Measurements from ENCODE around the gene RPUSD1.

DNA sequence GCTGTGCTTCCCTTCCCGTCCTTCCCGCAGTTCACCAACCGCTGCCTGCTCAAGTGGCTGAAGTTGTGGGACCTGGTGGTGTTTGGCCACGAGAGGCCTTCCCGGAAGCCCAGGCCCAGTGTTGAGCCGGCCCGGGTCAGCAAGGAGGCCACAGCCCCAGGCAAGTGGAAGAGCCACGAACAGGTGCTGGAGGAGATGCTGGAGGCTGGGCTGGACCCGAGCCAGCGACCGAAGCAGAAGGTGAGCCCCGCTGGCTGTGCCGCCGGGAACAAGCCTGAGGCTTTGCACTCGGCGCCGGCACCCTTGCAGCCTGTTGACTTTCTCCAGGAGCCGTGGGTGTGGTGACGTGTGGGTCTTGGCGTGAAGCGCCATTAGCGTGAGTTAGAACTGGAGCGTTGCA, 3.0 kb upstream of the RPUSD1 start:
- TF ChIP-seq, protein P1, sequence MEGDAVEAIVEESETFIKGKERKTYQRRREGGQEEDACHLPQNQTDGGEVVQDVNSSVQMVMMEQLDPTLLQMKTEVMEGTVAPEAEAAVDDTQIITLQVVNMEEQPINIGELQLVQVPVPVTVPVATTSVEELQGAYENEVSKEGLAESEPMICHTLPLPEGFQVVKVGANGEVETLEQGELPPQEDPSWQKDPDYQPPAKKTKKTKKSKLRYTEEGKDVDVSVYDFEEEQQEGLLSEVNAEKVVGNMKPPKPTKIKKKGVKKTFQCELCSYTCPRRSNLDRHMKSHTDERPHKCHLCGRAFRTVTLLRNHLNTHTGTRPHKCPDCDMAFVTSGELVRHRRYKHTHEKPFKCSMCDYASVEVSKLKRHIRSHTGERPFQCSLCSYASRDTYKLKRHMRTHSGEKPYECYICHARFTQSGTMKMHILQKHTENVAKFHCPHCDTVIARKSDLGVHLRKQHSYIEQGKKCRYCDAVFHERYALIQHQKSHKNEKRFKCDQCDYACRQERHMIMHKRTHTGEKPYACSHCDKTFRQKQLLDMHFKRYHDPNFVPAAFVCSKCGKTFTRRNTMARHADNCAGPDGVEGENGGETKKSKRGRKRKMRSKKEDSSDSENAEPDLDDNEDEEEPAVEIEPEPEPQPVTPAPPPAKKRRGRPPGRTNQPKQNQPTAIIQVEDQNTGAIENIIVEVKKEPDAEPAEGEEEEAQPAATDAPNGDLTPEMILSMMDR (IDR thresholded peaks at IDR 0.05; ENCODE audit: low read depth, low read length) = no peak
- TF ChIP-seq POLR2A (IDR thresholded peaks at IDR 0.05; ENCODE audit: extremely low read depth, insufficient read length) (no peak), MYC (IDR thresholded peaks at IDR 0.05; ENCODE audit: low read depth, low read length) (no peak)
